H1 (cell line): ENCODE results near the gene VN1R4. TPM values are rescaled to one million over a fixed set of nuclear protein-coding genes. Genes with fewer than 3 reads are reported as not detected.

ENCODE experiments used
- CTCF ChIA-PET: fragments of 300-600 bp; sonication (Branson Sonifier 250); formaldehyde crosslinking; loops from one replicate; lab custom pipeline; 2021; ENCODE audit not compliant: partially characterized antibody; lab: Charles Lee
- POLR2A ChIA-PET: fragments of 300-600 bp; sonication (Branson Sonifier 250); formaldehyde crosslinking; loops from one replicate; lab custom pipeline; 2021; ENCODE audit warnings: inconsistent platforms; ENCODE audit not compliant: partially characterized antibody; lab: Charles Lee
- DNase-seq, 2 experiments: peaks; one replicate each; pipeline versions ENCODE4 v3.0.0 to v3.0.0-alpha.2; 2010 to 2022; ENCODE audit warnings: low spot score in 2 of 2, low read depth in 1 of 2, mixed read lengths in 1 of 2
- FAIRE-seq: peaks from 2 replicates; lab custom pipeline; 2011; peaks lifted over from hg19 to GRCh38; lab: Jason Lieb, UNC
- H2AFZ ChIP-seq: 2 replicates; pipeline ENCODE4 v1.8.1; 2012; ENCODE audit warnings: low read length, inconsistent platforms
- H2AK5ac ChIP-seq: 2 replicates; pipeline ENCODE4 v1.6.1; 2013; ENCODE audit warnings: low read depth, low read length
- H2BK120ac ChIP-seq: replicated peaks from 2 replicates; pipeline ENCODE3; 2013; ENCODE audit warnings: low read depth, low read length, inconsistent platforms
- H2BK12ac ChIP-seq: 2 replicates; pipeline ENCODE4 v1.6.1; 2013; ENCODE audit warnings: low read depth, low read length
- H2BK15ac ChIP-seq: 2 replicates; pipeline ENCODE4 v1.6.1; 2013; ENCODE audit warnings: low read length
- H2BK20ac ChIP-seq: 2 replicates; pipeline ENCODE4 v1.6.1; 2013; ENCODE audit warnings: low read length
- H2BK5ac ChIP-seq: 2 replicates; pipeline ENCODE4 v1.6.1; 2013; ENCODE audit warnings: low read depth, low read length
- H3K14ac ChIP-seq: 2 replicates; pipeline ENCODE4 v1.6.1; 2013; ENCODE audit warnings: inconsistent platforms; ENCODE audit not compliant: insufficient read length
- H3K18ac ChIP-seq: 2 replicates; pipeline ENCODE4 v1.6.1; 2013; ENCODE audit warnings: low read length; ENCODE audit errors: extremely low read depth
- H3K23ac ChIP-seq: 2 replicates; pipeline ENCODE4 v1.6.1; 2013; ENCODE audit warnings: inconsistent platforms; ENCODE audit not compliant: insufficient read length
- H3K23me2 ChIP-seq: 2 replicates; pipeline ENCODE4 v1.6.1; 2013; ENCODE audit warnings: low read depth, low read length
- H3K27ac ChIP-seq: 2 replicates; pipeline ENCODE4 v1.6.1; 2011; ENCODE audit warnings: low read depth, low read length, inconsistent platforms
- H3K27me3 ChIP-seq, 4 experiments: replicated peaks in 1 of 4; 1 replicate in 1 of 4; 2 replicates in 3 of 4; pipeline versions ENCODE4 v1.6.1 to v1.8.1; 2011 to 2013; ENCODE audit warnings: low read length in 3 of 4, mild to moderate bottlenecking in 3 of 4, inconsistent platforms in 2 of 4, mixed read lengths in 2 of 4, moderate library complexity in 1 of 4; ENCODE audit not compliant: control insufficient read depth in 3 of 4, insufficient read depth in 3 of 4; ENCODE audit errors: extremely low read depth in 1 of 4
- H3K36me3 ChIP-seq, 4 experiments: 2 replicates each; pipeline versions ENCODE4 v1.6.1 to v1.8.1; 2011 to 2013; ENCODE audit warnings: mild to moderate bottlenecking in 4 of 4, low read length in 3 of 4, moderate library complexity in 2 of 4, control low read depth in 1 of 4, inconsistent platforms in 1 of 4; ENCODE audit not compliant: insufficient read depth in 4 of 4, control insufficient read depth in 2 of 4
- H3K4ac ChIP-seq: replicated peaks from 2 replicates; pipeline ENCODE3; 2013; ENCODE audit warnings: low read length, low read depth, mixed read lengths, inconsistent platforms; ENCODE audit not compliant: insufficient read length
- H3K4me1 ChIP-seq, 4 experiments: replicated peaks in 1 of 4; 1 replicate in 1 of 4; 2 replicates in 3 of 4; pipeline versions ENCODE4 v1.6.1 to v1.8.1; 2011 to 2013; ENCODE audit warnings: low read length in 3 of 4, inconsistent platforms in 2 of 4, mixed read lengths in 1 of 4; ENCODE audit not compliant: insufficient read depth in 4 of 4, control insufficient read depth in 3 of 4
- H3K4me2 ChIP-seq, 2 experiments: 2 replicates each; pipeline versions ENCODE4 v1.6.1 to v1.8.1; 2011 to 2013; ENCODE audit warnings: low read depth in 2 of 2, low read length in 2 of 2, control low read depth in 1 of 2, inconsistent platforms in 1 of 2, mild to moderate bottlenecking in 1 of 2; ENCODE audit not compliant: insufficient read depth in 1 of 2
- H3K4me3 ChIP-seq, 4 experiments: fragments of 200-600, 300-600 bp in 1 of 4; sonication (generic), shearing (Covaris generic), sonication (Bioruptor Twin) in 1 of 4; 2 replicates each; pipeline versions ENCODE4 v1.5.1 to v1.8.1; 2011 to 2016; ENCODE audit warnings: low read length in 4 of 4, low read depth in 3 of 4, control low read depth in 2 of 4, inconsistent platforms in 2 of 4, mild to moderate bottlenecking in 2 of 4, mixed read lengths in 1 of 4, moderate library complexity in 1 of 4; ENCODE audit not compliant: insufficient read depth in 2 of 4; ENCODE audit errors: extremely low read depth in 1 of 4
- H3K56ac ChIP-seq: replicated peaks from 2 replicates; pipeline ENCODE3; 2013; ENCODE audit warnings: low read depth, mild to moderate bottlenecking, mixed read lengths, low read length, inconsistent platforms; ENCODE audit not compliant: insufficient read length
- H3K79me1 ChIP-seq: 2 replicates; pipeline ENCODE4 v1.6.1; 2013; ENCODE audit warnings: low read depth, low read length, control low read depth
- H3K79me2 ChIP-seq, 2 experiments: 2 replicates each; pipeline versions ENCODE4 v1.6.1 to v1.8.1; 2012 to 2013; ENCODE audit warnings: low read length in 2 of 2, mild to moderate bottlenecking in 2 of 2, inconsistent platforms in 1 of 2; ENCODE audit not compliant: insufficient read depth in 2 of 2, control insufficient read depth in 1 of 2
- H3K9ac ChIP-seq, 4 experiments: replicated peaks in 1 of 4; 1 replicate in 1 of 4; 2 replicates in 3 of 4; pipeline versions ENCODE4 v1.6.1 to v1.8.1; 2011 to 2013; ENCODE audit warnings: low read depth in 3 of 4, low read length in 3 of 4, control low read depth in 2 of 4, mild to moderate bottlenecking in 2 of 4, moderate library complexity in 2 of 4, inconsistent platforms in 1 of 4; ENCODE audit errors: extremely low read depth in 1 of 4
- H3K9me3 ChIP-seq, 2 experiments: 2 replicates each; pipeline versions ENCODE4 v1.6.1 to v1.8.1; 2012 to 2013; ENCODE audit warnings: mild to moderate bottlenecking in 2 of 2, moderate library complexity in 2 of 2, control low read depth in 1 of 2, inconsistent platforms in 1 of 2, low read depth in 1 of 2, low read length in 1 of 2, mixed read lengths in 1 of 2; ENCODE audit not compliant: insufficient read depth in 2 of 2
- H4K20me1 ChIP-seq, 2 experiments: replicated peaks in 1 of 2; 2 replicates each; pipeline versions ENCODE3 to v1.8.1; 2011 to 2013; ENCODE audit warnings: inconsistent platforms in 2 of 2, low read length in 2 of 2, mild to moderate bottlenecking in 1 of 2; ENCODE audit not compliant: insufficient read depth in 2 of 2, control insufficient read depth in 1 of 2
- H4K5ac ChIP-seq: 2 replicates; pipeline ENCODE4 v1.6.1; 2013; ENCODE audit warnings: low read length, low read depth, mixed read lengths, inconsistent platforms; ENCODE audit not compliant: insufficient read length
- H4K8ac ChIP-seq: 2 replicates; pipeline ENCODE4 v1.8.0; 2013; ENCODE audit warnings: mild to moderate bottlenecking, moderate library complexity, low read length, inconsistent platforms; ENCODE audit not compliant: insufficient read depth; ENCODE audit errors: extremely low read depth
- H4K91ac ChIP-seq: replicated peaks from 2 replicates; pipeline ENCODE3; 2013; ENCODE audit warnings: low read length, mixed read lengths, inconsistent platforms; ENCODE audit not compliant: insufficient read length
- RAD21 ChIP-seq, 2 experiments: IDR thresholded peaks in 1 of 2; conservative IDR thresholded peaks in 1 of 2; 2 replicates each; pipeline ENCODE4 v1.6.1; 2011; ENCODE audit warnings: low read depth in 2 of 2, low read length in 2 of 2, improper control_type of control experiment in 1 of 2, inconsistent platforms in 1 of 2, mild to moderate bottlenecking in 1 of 2, moderate library complexity in 1 of 2
- ZNF274 ChIP-seq: IDR thresholded peaks from 2 replicates; pipeline ENCODE4 v1.7.0; 2012; ENCODE audit warnings: low read length, borderline replicate concordance; ENCODE audit errors: extremely low read depth
- WGBS, 2 experiments: shearing (Covaris generic) in 1 of 2; methylation state at CpG; one replicate each; pipeline versions ENCODE4 v1.1.6 to v1.1.7; 2013 to 2015; ENCODE audit warnings: low lambda C conversion rate in 2 of 2, mixed read lengths in 2 of 2, inconsistent platforms in 1 of 2, low coverage in 1 of 2, missing lambda C conversion rate in 1 of 2; ENCODE audit not compliant: insufficient replicate concordance in 2 of 2, insufficient coverage in 1 of 2, insufficient read length in 1 of 2; ENCODE audit errors: extremely low coverage in 1 of 2, missing lambda C conversion rate in 1 of 2; 5-methylcytosine and 5-hydroxymethylcytosine counted together
- polyA plus RNA-seq, 7 experiments: library from polyadenylated mRNA; depleted of rRNA in 3 of 7; stranded (reverse) in 5 of 7; unstranded in 2 of 7; fragments of >200 nt in 5 of 7; fragments of 200-250 nt in 2 of 7; gene quantifications; 1 replicate in 5 of 7; 2 replicates in 1 of 7; 4 replicates in 1 of 7; pipeline versions ENCODE4 v1.2.1 to v1.2.3, GENCODE V29; 2011 to 2013; ENCODE audit warnings: missing spikeins in 2 of 7, mixed read lengths in 2 of 7
- total RNA-seq: library from RNA; stranded (reverse); fragmentation: NEBNext Ultra II Directional; extraction: Animal tissue kit (Norgen Biotek cat#: 25700); gene quantifications from 2 replicates; pipeline ENCODE4 v1.2.1, GENCODE V29; 2021

The VN1R4 gene
- total and polyA plus RNA-seq, 2 of the 8 experiments (the other 6 are each of a cell fraction or from before 2014, with no cell fraction given) = not detected

- Histone ChIP-seq H3K23ac (no peak overlapping the region), H2AFZ (no peak overlapping the region), H2BK5ac (no peak overlapping the region), H4K5ac (no peak overlapping the region), H4K20me1 (no peaks in the 10 kb centered on the region), H3K18ac (no peak overlapping the region), H3K23me2 (no peaks in the 10 kb centered on the region), H3K4me1 (no peaks in the 10 kb centered on the region), H2BK15ac (no peak overlapping the region), H3K79me1 (no peaks in the 10 kb centered on the region), H2BK20ac (no peak overlapping the region), H3K56ac (no peak overlapping the region), H3K27ac (no peak overlapping the region), H3K79me2 (no peaks in the 10 kb centered on the region), H3K27me3 (no peaks in the 10 kb centered on the region), H3K36me3 (peaks cover 9 to 57% (median 35%) of the 10 kb centered on the region in 4 experiments; a peak in 7 of 8 replicates), H3K4ac (no peak overlapping the region), H4K8ac (no peak overlapping the region; the same call in 1 of the 2 replicates), H2BK120ac (no peak overlapping the region), H2BK12ac (no peak overlapping the region), H3K4me2 (no peak overlapping the region), H3K4me3 (no peak overlapping the region), H2AK5ac (no peak overlapping the region), H4K91ac (no peak overlapping the region), H3K9me3 (peaks cover 80 to 81% of the 10 kb centered on the region in 2 experiments), H3K14ac (no peak overlapping the region), H3K9ac (no peak overlapping the region)
- TF ChIP-seq RAD21 (IDR thresholded peaks at IDR 0.05 in 1 of 2, conservative IDR thresholded peaks at IDR 0.05 in 1 of 2; ENCODE audit: low read depth in 2 of 2, low read length in 2 of 2) (no peak), ZNF274 (peak; percentile 96)
- ChIA-PET CTCF (no interaction called here), POLR2A (no interaction called here)
- FAIRE-seq (no peak), DNase-seq (no peak)
- 90% methylated on average over 4 of the region's 4 CpGs; no CpG with 5 or more reads in 1 of the 2 experiments for WGBS, 2 experiments
Observed at GRCh38 chr19:53237114-53237777, 30.3 kb downstream of the VN1R4 start.
